Activated CD4-positive, alpha-beta T cell treated with anti-CD3 and anti-CD28 coated beads, Interleukin-2, Interleukin-6, amounts not matched to agents 100 ng/mL and 50 ng/mL, durations not matched to agents 16 hours and 8 hours (primary cell): ENCODE measurements around the gene GPC1.

Experiments
- DNase-seq: peaks from one replicate; pipeline ENCODE4 v3.0.0-alpha.2; 2020

Gene GPC1

DNA sequence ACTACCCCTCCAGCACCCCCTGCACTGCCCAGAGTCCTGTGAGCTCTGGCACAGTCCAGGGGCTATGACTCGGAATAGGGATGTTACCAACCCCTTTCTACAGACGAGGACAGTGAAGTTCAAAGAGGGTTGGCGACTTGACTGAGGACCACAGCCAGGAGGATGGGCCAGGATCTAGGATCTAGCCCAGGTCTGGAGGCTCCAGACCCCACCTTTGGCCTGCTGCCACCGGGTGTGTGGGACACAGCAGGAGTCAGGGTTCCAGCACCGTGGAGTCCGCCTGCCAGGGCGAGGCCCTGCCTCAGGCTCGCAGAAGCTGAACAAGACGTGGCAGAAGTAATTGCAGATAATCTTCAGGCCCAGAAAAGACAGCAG, 37.9 kb upstream of the GPC1 start:
- no peak for DNase-seq

- no peak for DNase-seq
Measured at GRCh38 chr2:240397924-240398645, 37.4 kb upstream of the GPC1 start.

GRCh38 chr2:240398661-240399267, 36.7 kb upstream of the GPC1 start:
- DNase-seq = no peak

DNA sequence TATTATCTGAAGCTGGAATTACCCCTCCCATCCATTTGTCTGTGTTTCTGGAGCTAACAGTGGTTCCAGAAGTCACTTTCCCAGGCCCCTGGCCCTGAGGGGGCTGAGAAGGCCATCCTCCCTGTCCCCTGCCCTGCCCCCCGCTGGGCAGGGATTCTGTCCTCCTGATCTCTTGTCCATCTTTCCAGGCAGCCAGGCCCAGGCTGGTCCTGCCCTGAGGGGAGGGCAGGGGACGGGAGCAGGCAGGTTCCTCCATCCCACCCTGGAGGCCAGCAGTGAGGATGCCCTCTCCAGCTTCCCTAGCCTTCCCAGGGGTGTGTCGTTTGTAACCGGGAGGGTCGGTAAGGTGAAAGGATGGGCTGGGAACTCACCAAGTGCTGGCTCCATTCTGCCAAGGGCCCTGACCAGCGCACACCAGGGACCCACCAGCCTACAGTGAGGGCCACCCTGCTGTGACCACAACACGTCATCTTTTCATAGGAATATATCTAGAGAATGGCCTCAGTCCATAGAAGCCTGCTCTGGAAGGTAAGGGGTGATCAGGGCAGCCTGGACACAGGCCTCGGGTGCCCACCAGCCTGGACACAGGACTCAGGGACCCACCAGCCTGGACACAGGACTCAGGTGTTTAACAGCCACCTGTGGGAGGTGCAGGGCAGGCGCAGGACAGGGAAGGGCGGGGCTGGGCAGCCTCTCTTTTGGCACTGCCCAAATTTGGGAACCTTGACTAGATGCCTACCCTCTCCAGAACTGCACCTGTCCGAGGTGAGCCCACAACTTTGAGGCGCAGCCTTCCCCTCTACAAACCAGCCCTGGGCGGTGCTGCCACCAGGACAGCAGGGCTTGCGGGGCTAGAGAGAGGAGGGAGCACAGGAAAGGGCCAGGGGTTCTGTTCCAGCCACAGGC, 35.8 kb upstream of the GPC1 start:
- DNase-seq = no peak

DNA sequence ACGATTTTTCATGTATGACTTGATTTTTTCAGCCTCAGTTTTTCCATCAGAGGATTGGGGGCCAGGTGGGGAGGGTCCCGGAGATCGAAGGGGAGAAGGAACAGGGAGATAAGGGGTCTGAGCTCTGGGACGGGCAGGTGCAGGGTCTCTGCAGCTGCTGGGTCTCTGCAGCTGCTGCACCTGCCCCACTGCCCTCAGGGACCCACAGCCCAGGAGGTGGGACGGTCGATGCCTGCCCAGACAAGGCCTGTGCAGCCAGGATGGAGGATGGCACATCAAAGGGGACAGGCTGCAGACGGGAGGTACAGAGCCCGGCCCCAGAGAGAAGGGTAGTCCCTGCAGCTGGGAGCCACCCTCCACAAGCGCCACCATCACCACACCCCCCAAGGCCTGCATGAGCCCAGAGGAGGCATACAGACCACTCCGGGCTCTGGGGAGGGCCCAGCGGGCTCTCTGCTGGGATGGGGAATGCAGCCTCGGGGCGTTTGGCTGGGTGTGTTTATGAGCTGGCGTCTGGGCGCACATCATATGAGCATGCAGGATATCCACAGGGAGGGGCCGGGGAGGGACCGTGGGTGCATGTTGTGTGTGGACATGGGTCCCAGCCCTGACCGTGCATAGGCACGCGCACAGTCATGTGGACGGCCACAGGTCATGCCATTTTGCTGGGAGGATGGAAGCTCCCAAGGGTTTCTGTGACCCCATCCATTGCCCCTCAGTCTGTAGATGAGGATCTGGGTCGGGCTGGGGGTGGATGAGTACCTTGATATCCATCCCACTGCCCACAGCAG, 34.9 kb upstream of the GPC1 start:
- no peak for DNase-seq

DNA sequence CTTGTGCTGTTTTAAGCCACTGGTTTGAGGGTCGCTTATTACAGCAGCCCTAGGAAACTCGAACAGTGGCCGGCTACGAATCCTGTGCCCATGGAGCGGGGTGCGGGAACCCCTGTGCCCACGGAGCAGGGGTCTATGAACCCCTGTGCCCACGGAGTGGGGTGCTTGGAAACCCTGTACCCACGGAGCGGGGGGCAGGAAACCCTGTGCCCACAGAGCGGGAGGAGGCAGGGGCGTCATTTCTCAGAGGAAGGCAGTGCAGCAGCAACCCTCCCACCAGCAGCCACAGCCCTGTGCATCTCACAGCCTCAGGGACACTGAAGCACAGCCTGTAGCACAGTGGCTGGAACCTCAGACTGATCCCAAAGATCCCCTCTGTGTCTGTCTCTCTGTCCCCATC, 34.2 kb upstream of the GPC1 start:
- DNase-seq = no peak

DNA sequence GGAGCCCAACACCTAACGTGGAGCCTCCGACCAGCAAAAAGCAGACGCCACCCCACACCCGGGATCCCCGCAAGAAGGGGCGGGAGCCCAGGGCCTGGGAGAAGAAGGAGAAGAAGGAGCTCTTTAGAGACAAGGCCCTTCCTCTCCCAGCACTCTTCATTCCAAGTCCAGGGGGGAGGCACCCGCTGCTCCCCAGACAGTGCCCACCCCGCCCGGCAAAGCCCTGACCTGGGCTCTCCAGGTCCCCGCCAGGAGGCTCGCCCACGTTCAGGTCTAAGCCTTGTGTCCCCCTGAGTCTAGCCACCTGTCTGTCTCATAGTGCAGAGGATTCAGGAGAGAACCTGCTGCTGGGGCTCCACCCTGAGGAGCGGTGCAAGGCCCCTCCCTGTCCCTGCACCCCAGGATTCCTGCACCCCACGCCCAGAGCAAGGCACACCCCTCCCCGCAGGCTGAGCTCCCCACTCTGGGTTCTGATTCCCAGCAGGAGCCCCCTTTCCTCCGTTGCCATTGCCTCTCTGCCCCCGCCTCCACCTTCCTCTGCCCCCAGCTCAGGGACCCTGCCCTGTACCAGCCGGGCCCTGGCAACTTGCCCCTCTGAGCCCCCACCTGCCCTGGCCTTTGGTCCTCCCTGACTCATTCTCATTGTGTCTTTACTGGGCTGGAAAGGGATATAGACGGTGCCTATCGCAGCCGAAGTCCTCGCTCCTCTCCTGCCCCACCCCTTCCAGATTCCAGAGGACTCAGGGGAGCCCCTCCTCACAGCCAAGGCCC, 33.5 kb upstream of the GPC1 start:
- DNase-seq = no peak

DNA sequence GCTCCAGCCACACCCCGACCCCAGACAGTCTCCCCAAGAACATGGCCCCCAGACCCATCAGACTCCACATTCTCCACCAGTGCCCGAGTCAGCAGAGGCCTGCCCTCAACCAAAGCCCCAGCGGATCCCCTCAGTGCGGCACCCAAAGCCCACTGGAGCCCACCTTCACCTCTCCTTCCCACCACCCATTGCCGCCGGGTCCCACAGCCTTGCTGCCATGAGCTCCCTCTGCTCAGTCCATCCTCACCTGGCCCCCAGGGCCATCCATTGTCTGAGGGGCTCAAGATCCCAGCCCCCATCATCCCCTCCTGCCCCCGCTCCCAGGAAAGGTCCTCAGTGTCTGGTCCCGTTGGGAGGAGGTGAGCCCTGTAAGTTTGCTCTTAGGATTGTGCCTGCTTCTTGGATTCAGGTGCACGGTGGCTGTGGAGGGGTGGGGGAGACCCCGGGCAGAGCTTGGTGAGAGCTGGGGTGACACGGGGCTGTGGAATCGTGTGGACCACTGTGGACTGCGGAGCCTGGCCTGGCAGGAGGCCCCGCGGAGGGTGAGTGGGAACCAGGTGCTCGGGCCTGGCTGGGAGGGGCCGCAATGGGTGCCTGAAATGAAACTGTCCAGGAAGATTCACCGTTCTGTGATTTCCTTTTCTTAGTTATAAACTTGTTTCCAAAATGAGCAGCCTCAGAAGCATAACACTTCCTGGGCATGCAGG, 32.7 kb upstream of the GPC1 start:
- no peak for DNase-seq

DNA sequence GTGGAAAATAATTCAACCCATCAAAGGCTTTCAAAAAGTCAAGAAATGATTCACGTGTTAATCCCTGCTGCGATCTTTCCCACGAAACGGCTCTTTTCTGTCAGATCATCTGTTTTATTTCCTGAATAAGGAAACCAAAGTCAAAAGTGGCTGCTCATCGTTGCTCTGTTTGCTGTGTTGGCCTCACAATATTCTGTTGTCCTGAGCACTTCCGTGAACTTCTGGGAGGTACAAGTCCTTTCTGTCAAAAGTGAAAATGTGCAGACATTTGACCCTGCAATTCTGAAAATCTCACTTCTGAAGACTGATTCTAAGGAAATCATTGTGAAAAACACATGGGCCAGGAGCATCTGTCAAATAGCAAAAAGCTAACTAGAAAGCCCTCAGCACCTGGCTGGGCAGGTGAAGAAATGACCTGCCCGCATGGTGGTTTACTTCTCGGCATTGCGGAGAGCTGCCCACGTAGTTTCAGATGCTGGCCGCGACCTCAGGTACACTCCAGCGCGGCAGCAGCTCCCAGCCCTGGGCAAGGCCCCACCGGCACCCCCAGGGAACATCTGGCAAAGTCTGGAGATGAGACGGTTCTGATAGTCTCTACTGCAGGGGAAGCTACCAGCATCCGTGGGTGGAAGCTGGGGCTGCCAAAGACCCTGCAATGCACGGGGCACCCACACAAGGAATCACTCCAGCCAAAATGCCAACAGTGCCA, 31.9 kb upstream of the GPC1 start:
- peak; percentile 28 for DNase-seq

GRCh38 chr2:240404174-240404852, 31.1 kb upstream of the GPC1 start:
- DNase-seq = no peak

- DNase-seq = no peak
Measured at GRCh38 chr2:240405133-240405532, 30.3 kb upstream of the GPC1 start.

GRCh38 chr2:240405684-240406313, 29.7 kb upstream of the GPC1 start:
- DNase-seq = no peak

DNA sequence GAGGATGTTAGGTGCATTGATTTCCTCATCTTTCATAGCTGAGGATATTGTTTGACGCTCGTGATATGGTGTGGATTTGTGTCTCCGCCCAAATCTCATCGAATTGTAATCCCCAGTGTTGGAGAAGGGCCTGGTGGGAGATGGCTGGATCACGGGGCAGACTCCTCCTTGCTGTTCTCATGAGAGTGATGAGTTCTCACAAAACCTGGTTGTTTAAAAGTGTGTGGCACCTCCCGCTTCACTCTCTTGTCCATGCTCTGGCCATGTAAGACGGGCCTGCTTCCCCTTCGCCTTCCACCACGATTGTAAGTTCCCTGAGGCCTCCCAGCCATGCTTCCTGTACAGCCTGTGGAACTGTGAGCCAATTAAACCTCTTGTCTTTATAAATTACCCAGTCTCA, 28.4 kb upstream of the GPC1 start:
- no peak for DNase-seq

GRCh38 chr2:240410004-240410403, 25.5 kb upstream of the GPC1 start:
- DNase-seq = no peak

DNA sequence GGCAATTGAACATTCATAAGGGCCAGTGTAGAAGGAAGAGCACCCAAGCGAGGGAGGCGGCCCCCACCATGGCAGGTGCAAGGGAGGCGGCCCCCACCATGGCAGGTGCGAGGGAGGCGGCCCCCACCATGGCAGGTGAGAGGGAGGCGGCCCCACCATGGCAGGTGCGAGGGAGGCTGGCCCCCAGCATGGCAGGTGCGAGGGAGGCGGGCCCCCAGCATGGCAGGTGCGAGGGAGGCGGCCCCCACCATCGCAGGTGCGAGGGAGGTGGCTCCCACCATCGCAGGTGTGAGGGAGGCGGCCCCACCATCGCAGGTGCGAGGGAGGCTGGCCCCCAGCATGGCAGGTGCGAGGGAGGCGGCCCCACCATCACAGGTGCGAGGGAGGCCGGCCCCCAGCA, 24.7 kb upstream of the GPC1 start:
- no peak for DNase-seq

DNA sequence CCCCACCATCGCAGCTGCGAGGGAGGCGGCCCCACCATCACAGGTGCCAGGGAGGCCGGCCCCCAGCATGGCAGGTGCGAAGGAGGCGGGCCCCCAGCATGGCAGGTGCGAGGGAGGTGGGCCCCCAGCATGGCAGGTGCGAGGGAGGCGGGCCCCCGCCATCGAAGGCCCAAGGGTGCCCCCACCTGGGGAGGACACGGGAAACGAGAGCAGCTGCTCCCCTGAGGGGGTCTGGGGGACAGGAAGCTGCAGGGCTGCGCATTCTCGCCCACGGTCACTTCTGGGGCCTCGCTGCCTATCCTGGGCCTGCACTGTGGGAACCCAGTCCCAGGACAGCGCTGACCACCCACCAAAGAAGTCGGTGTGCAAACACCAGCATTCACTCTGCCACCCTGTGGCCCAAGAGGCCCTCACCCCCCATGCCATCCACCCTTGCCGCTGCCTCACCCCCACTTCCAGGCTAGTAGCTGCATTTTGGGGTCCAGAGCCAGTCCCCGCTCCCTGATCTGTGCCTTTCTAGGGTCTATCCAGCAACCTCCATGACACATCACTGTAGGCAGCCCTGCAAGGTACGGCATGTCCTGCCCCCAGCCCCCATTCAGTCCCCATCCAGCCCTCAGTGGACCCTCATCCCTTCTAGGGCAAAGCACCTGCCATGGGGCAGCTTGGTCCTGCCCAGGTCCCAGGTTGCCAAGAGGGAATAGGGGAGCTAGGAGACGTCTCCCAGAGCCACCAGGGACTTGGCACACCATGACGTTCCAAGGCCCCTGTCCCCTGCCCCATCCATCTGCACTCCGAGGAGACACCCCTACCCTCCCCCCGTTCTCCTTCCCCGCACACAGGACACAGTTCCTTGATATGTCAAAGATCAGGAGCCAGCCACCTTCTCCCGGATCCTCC, 24.0 kb upstream of the GPC1 start:
- DNase-seq = no peak

GRCh38 chr2:240412211-240412861, 23.1 kb upstream of the GPC1 start:
- DNase-seq = no peak
